SU-DHL-6 (cell line): ENCODE data around the gene F12.
A peak's percentile ranks its signal among the peaks of the same experiment; 100 is the strongest.

Experiments used
- H2AFZ ChIP-seq: fragments of 200-600 bp; sonication (generic); 2 replicates; pipeline ENCODE4 v1.6.1; 2014; ENCODE audit warnings: low read depth, mild to moderate bottlenecking, moderate library complexity, mixed read lengths, antibody characterized with exemption, low read length; ENCODE audit not compliant: severe bottlenecking
- H3F3A ChIP-seq: fragments of 200-600 bp; shearing (Covaris generic); 2 replicates; pipeline ENCODE4 v1.6.0; 2016; ENCODE audit warnings: antibody characterized with exemption, mild to moderate bottlenecking; ENCODE audit not compliant: insufficient read depth
- H3K27ac ChIP-seq: fragments of 200-600 bp; sonication (generic); 2 replicates; pipeline ENCODE4 v1.5.1; 2016; ENCODE audit warnings: low read depth, mild to moderate bottlenecking, low read length, moderate library complexity, mixed read lengths
- H3K27me3 ChIP-seq: fragments of 200-600 bp; sonication (generic), shearing (Covaris generic); 2 replicates; pipeline ENCODE4 v1.6.0; 2014; ENCODE audit warnings: mild to moderate bottlenecking, low read length
- H3K36me3 ChIP-seq: fragments of 200-600 bp; sonication (generic); 2 replicates; pipeline ENCODE4 v1.6.1; 2014; ENCODE audit warnings: mild to moderate bottlenecking, low read length, mixed read lengths
- H3K4me2 ChIP-seq: fragments of 300-600, 200-600 bp; shearing (Covaris generic), sonication (generic); 2 replicates; pipeline ENCODE4 v1.6.0; 2014; ENCODE audit warnings: low read length, low read depth, mild to moderate bottlenecking; ENCODE audit not compliant: poor library complexity, severe bottlenecking
- H3K4me3 ChIP-seq: fragments of 200-600 bp; sonication (generic); 2 replicates; pipeline ENCODE4 v1.5.1; 2014; ENCODE audit warnings: antibody characterized with exemption, low read length, mild to moderate bottlenecking, mixed read lengths; ENCODE audit not compliant: insufficient read depth, poor library complexity, severe bottlenecking
- H3K79me2 ChIP-seq: fragments of 200-600 bp; sonication (generic); 2 replicates; pipeline ENCODE4 v1.6.1; 2014; ENCODE audit warnings: mild to moderate bottlenecking, low read length, moderate library complexity; ENCODE audit not compliant: insufficient read depth
- H3K9ac ChIP-seq: fragments of 200-600 bp; sonication (generic); 2 replicates; pipeline ENCODE4 v1.7.0; 2014; ENCODE audit warnings: mild to moderate bottlenecking, low read length
- H3K9me2 ChIP-seq: fragments of 200-600 bp; sonication (generic); replicated peaks from 2 replicates; pipeline ENCODE4 v1.6.1; 2014; ENCODE audit warnings: low read length; ENCODE audit not compliant: insufficient read depth
- H3K9me3 ChIP-seq: fragments of 200-600 bp; sonication (generic); 2 replicates; pipeline ENCODE4 v1.6.1; 2014; ENCODE audit warnings: low read length, mixed read lengths; ENCODE audit not compliant: insufficient read depth
- H4K20me1 ChIP-seq: fragments of 200-600 bp; sonication (generic); 2 replicates; pipeline ENCODE4 v1.6.1; 2014; ENCODE audit warnings: low read depth, mild to moderate bottlenecking, antibody characterized with exemption, low read length, moderate library complexity, mixed read lengths
- EZH2phosphoT487 ChIP-seq: fragments of 200-600 bp; sonication (generic), shearing (Covaris generic); conservative IDR thresholded peaks from 2 replicates; pipeline ENCODE4 v1.6.1; 2018; ENCODE audit warnings: mild to moderate bottlenecking, antibody characterized with exemption, low read length, moderate library complexity, mixed read lengths
- TF ChIP-seq, protein P1 (sequence below): fragments of 200-600 bp; sonication (generic); IDR thresholded peaks from one replicate; pipeline ENCODE4 v1.5.1; 2017; ENCODE audit warnings: antibody characterized with exemption, mild to moderate bottlenecking, low read length, moderate library complexity; ENCODE audit not compliant: insufficient read depth, poor library complexity, severe bottlenecking

The F12 gene

DNA sequence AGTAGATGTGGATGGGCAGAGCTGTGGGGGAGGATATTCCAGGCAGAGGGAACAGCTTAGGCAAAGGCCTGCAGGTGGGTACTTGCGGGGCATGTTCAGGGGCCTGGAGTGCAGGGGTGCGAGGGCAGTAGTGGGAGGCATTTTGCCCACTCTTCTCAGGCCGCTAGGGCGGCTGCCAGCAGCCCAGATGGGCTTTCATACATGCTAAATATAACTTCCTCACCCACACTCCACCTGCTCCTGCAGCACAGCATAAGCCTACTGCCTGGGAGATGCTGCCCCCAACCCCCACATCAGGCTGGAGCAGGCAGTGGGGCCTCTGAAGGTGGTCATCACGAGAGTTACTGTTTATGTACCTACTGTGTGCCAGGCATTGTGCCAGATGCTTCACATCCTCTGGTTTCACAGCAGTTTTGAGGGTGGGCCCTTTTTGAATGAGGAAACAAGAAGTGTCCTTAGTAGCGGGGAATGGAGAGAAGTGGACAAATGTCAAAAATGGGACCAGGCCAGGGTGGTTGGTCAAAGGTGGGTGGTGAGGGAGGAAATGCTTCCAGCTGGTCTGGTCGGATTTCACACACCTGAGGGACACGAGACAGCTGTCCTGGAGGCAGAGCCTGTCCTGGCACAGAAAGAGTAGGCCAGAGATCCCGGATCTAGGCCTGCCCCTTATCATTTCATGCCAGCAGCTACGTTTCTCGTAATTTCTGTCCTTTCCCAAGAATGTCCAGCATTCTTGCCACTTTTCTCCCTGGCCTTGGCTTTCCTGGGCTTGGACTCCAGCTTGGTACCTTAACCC, 39.5 kb downstream of the F12 start:
- Histone ChIP-seq H3K36me3 (no peaks in the 10 kb centered on the region), H3K4me3 (no peak overlapping the region)

DNA sequence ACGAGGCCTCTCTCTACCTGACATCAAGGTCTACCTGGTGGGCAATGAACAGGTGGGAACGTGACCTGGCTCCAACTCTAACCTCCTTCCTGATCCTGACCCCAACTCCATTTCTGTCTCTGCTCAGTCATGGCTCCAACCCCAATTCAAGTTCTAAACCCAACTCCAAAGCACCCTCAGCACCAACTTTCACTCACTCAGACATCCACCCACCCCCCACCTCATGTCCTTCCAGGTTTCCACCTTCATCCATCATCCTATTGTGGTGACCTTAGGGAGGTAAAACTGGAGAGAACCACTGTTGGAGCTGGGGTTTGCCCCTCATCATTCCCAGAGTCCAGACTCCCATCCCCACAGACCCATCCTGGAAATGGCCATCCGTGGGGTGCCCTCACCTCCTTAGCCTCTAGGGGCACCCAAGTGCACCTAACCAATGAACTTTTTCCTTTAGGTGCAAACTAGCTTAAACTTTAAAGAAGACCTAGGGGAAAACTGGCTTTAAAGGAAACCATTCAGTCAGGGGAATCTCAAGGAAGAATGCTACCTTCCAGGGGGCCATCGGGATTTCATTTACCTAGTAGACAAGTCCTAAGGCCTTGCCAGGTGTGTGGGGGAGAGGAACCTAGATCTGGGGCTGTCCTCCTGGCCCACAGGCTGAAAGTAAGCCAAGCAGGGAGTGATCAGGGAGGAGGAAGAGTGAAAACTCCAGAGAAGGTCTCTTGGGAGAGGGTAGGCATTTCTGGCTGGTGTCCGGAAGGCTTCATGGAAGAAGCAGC, 40.3 kb downstream of the F12 start:
- Histone ChIP-seq H3K9ac (no peak overlapping the region), H3F3A (no peaks in the 10 kb centered on the region), H3K27ac (peak overlapping the region; percentile 31; the same call in 1 of the 2 replicates), H2AFZ (no peak overlapping the region), H3K36me3 (no peaks in the 10 kb centered on the region), H3K9me2 (no peaks in the 10 kb centered on the region), H4K20me1 (no peaks in the 10 kb centered on the region), H3K27me3 (no peaks in the 10 kb centered on the region), H3K4me3 (no peak overlapping the region), H3K9me3 (no peaks in the 10 kb centered on the region), H3K79me2 (no peaks in the 10 kb centered on the region), H3K4me2 (no peak overlapping the region)
- TF ChIP-seq, protein P1, sequence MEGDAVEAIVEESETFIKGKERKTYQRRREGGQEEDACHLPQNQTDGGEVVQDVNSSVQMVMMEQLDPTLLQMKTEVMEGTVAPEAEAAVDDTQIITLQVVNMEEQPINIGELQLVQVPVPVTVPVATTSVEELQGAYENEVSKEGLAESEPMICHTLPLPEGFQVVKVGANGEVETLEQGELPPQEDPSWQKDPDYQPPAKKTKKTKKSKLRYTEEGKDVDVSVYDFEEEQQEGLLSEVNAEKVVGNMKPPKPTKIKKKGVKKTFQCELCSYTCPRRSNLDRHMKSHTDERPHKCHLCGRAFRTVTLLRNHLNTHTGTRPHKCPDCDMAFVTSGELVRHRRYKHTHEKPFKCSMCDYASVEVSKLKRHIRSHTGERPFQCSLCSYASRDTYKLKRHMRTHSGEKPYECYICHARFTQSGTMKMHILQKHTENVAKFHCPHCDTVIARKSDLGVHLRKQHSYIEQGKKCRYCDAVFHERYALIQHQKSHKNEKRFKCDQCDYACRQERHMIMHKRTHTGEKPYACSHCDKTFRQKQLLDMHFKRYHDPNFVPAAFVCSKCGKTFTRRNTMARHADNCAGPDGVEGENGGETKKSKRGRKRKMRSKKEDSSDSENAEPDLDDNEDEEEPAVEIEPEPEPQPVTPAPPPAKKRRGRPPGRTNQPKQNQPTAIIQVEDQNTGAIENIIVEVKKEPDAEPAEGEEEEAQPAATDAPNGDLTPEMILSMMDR, result peak; percentile 84
- no peak for TF ChIP-seq EZH2phosphoT487

More for the DNA sequence above, 39.5 kb downstream of the F12 start:
- H2AFZ ChIP-seq, result no peak overlapping the region
- H3K9ac ChIP-seq, result no peak overlapping the region
- H3K4me2 ChIP-seq, result no peak overlapping the region
- H3F3A ChIP-seq, result no peaks in the 10 kb centered on the region
- no peak for TF ChIP-seq EZH2phosphoT487
- TF ChIP-seq, protein P1, result no peak
- H3K27ac ChIP-seq, result peak overlapping the region; percentile 31; the same call in 1 of the 2 replicates
- no peaks in the 10 kb centered on the region for H3K79me2 ChIP-seq
- H3K27me3 ChIP-seq, result no peaks in the 10 kb centered on the region
- H3K9me2 ChIP-seq, result no peaks in the 10 kb centered on the region
- no peaks in the 10 kb centered on the region for H3K9me3 ChIP-seq
- no peaks in the 10 kb centered on the region for H4K20me1 ChIP-seq

DNA sequence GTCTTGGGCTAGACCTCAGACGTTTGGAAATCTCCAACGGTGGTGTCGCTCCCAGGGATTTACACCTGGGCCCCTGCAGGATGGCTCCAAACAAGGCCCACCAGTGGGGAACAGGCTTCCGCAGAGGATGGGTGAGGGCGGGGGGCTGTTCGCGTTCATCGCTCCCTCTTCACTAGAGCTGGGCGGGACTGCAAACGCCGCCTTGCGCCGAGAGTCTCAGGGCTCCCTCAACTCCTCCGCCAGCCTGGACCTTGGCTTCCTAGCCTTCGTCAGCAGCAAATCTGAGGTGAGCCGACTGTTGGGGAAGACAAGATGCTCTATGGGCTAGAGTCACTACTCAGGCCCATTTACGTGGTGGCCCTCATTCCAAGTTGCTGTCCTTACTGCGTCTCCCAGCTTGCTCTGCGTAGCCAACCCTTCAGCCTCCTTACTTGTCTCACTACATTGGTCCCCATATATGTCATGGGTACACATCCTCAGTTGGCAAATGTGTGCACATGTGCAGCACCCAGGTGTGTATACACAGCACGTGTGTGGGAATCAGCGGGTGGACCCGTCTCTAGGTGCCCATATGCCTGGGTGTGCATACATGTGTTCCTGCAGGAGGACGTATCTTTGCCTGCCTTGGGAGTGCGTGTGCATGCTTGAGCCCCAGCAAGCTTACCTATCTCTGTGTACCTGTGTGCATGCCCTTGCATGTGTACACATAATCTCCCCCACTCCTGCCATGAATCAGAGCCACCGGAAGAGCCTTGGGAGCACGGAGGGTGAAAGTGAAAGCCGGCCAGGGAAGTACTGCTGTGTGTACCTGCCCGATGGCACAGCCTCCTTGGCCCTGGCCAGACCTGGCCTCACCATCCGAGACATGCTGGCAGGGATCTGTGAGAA, 41.1 kb downstream of the F12 start:
- H3K27me3 ChIP-seq, result no peaks in the 10 kb centered on the region
- no peaks in the 10 kb centered on the region for H3K36me3 ChIP-seq
- no peak overlapping the region for H2AFZ ChIP-seq
- H3K4me2 ChIP-seq, result no peak overlapping the region
- TF ChIP-seq, protein P1, result no peak
- TF ChIP-seq EZH2phosphoT487, result no peak
- H3K79me2 ChIP-seq, result no peaks in the 10 kb centered on the region
- no peaks in the 10 kb centered on the region for H3K9me2 ChIP-seq
- no peaks in the 10 kb centered on the region for H3K9me3 ChIP-seq
- H3F3A ChIP-seq, result no peaks in the 10 kb centered on the region
- H3K9ac ChIP-seq, result no peak overlapping the region
- H3K27ac ChIP-seq, result no peak overlapping the region
- H4K20me1 ChIP-seq, result no peaks in the 10 kb centered on the region
- H3K4me3 ChIP-seq, result no peak overlapping the region
